Measurements from ENCODE around the gene GIPC3. TPM values are rescaled to one million over a fixed set of nuclear protein-coding genes. Genes with fewer than 3 reads are reported as not detected.

The GIPC3 gene
- total RNA-seq, 1 donor = under 0.01 TPM

DNA sequence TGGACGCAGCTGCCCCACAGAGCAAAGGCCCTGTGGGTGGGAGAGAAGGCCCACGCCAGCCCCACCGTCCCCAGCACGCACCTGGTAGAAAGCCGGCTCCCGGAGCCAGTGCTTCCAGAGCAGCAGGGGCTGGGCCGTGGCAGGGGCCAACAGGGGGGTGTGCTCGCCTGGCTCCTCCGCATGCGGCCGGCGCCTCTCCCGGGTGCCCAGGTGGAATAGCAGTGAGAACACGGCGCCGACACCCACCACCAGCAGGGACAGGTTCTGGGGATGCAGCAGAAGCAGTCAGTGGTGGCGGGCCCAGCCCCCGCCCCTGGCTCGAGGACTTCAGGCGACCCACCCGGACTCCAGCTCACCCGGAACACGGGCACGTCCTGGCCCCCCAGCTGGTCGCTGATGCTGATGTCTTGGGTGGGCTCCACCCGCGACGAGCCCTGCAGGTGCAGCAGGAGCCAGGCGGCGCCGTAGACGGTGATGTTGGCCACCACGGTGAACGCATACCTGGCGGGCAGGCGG lies 37.5 kb upstream of the GIPC3 start:
- TF ChIP-seq, protein P1, sequence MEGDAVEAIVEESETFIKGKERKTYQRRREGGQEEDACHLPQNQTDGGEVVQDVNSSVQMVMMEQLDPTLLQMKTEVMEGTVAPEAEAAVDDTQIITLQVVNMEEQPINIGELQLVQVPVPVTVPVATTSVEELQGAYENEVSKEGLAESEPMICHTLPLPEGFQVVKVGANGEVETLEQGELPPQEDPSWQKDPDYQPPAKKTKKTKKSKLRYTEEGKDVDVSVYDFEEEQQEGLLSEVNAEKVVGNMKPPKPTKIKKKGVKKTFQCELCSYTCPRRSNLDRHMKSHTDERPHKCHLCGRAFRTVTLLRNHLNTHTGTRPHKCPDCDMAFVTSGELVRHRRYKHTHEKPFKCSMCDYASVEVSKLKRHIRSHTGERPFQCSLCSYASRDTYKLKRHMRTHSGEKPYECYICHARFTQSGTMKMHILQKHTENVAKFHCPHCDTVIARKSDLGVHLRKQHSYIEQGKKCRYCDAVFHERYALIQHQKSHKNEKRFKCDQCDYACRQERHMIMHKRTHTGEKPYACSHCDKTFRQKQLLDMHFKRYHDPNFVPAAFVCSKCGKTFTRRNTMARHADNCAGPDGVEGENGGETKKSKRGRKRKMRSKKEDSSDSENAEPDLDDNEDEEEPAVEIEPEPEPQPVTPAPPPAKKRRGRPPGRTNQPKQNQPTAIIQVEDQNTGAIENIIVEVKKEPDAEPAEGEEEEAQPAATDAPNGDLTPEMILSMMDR (IDR thresholded peaks at IDR 0.05; ENCODE audit: extremely low read depth, low read depth, low read length) = no peak
- no peak overlapping the region for H3K4me2 ChIP-seq (ENCODE audit: insufficient read depth, low read length)
- peaks cover 3% of the 10 kb centered on the region for H3K4me1 ChIP-seq (ENCODE audit: insufficient read depth, low read length)
- peak; percentile 75 for DNase-seq (ENCODE audit: insufficient read length, low spot score, missing footprints)
- H3K27ac ChIP-seq (ENCODE audit: low read depth, low read length) = no peak overlapping the region
- H3K27me3 ChIP-seq (ENCODE audit: insufficient read depth, low read length) = no peaks in the 10 kb centered on the region
- H2AFZ ChIP-seq (ENCODE audit: low read length) = no peak overlapping the region
- no peaks in the 10 kb centered on the region for H3K9me3 ChIP-seq (ENCODE audit: low read depth, low read length)
- H4K20me1 ChIP-seq (ENCODE audit: insufficient read depth, low read length) = peaks cover 13% of the 10 kb centered on the region
- H3K4me3 ChIP-seq (ENCODE audit: insufficient read depth, low read length) = no peak overlapping the region
- H3K36me3 ChIP-seq (ENCODE audit: insufficient read depth, low read length) = peaks cover 12% of the 10 kb centered on the region
- peaks cover 19% of the 10 kb centered on the region for H3K79me2 ChIP-seq (ENCODE audit: insufficient read depth, low read length)

DNA sequence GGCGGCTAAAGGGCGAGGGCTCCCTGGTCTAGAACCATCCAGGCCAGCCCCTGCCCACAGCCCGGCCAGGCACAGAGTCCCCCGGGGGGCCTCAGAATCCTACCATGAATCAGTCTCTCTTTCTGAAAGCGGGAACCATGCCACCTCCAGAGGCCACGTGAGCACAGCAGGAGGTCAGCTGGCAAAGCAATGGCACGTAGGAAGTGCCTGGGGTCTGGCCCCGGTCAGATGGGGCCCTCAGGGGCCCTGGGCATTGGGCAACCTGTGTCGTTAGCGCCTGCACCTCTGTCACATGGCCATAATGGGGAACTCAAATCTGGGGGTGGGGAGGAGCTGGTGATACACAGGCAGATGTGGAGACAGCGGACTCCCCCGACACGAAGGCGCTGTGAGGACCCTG lies 36.7 kb upstream of the GIPC3 start:
- Histone ChIP-seq H4K20me1 (ENCODE audit: insufficient read depth, low read length) (peaks cover 13% of the 10 kb centered on the region), H3K36me3 (ENCODE audit: insufficient read depth, low read length) (peaks cover 12% of the 10 kb centered on the region), H2AFZ (ENCODE audit: low read length) (no peak overlapping the region), H3K4me2 (ENCODE audit: insufficient read depth, low read length) (no peak overlapping the region), H3K4me3 (ENCODE audit: insufficient read depth, low read length) (no peak overlapping the region), H3K27me3 (ENCODE audit: insufficient read depth, low read length) (no peaks in the 10 kb centered on the region), H3K4me1 (ENCODE audit: insufficient read depth, low read length) (peaks cover 3% of the 10 kb centered on the region), H3K27ac (ENCODE audit: low read depth, low read length) (no peak overlapping the region), H3K9me3 (ENCODE audit: low read depth, low read length) (no peaks in the 10 kb centered on the region), H3K79me2 (ENCODE audit: insufficient read depth, low read length) (peaks cover 24% of the 10 kb centered on the region)
- peak; percentile 72 for DNase-seq (ENCODE audit: insufficient read length, low spot score, missing footprints)
- TF ChIP-seq, protein P1 (IDR thresholded peaks at IDR 0.05; ENCODE audit: extremely low read depth, low read depth, low read length) = no peak

DNA sequence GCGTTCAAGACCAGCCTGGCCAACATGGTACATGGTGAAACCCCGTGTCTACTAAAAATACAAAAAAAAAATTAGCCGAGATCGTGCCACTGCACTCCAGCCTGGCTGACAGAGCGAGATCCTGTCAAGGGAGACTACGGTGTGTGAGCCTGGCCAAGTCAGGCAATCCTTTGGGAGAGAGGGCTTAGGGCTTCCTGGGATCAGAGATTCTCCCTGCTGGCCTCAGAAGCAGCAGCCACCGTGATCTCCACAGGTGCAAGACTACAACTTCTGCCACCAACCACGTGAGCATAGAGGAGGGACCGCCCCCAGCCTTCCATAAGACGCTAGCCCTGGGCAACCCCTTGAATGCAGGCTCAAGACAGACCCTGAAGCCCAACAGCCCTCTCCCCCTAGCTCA lies 35.5 kb upstream of the GIPC3 start:
- Histone ChIP-seq H3K4me3 (ENCODE audit: insufficient read depth, low read length) (no peak overlapping the region), H4K20me1 (ENCODE audit: insufficient read depth, low read length) (peaks cover 13% of the 10 kb centered on the region), H3K27ac (ENCODE audit: low read depth, low read length) (no peak overlapping the region), H2AFZ (ENCODE audit: low read length) (no peak overlapping the region), H3K4me2 (ENCODE audit: insufficient read depth, low read length) (no peak overlapping the region), H3K27me3 (ENCODE audit: insufficient read depth, low read length) (no peaks in the 10 kb centered on the region), H3K9me3 (ENCODE audit: low read depth, low read length) (no peaks in the 10 kb centered on the region), H3K79me2 (ENCODE audit: insufficient read depth, low read length) (peaks cover 33% of the 10 kb centered on the region), H3K36me3 (ENCODE audit: insufficient read depth, low read length) (peaks cover 12% of the 10 kb centered on the region), H3K4me1 (ENCODE audit: insufficient read depth, low read length) (peaks cover 3% of the 10 kb centered on the region)
- peak; percentile 81 for DNase-seq (ENCODE audit: insufficient read length, low spot score, missing footprints)
- TF ChIP-seq, protein P1 (IDR thresholded peaks at IDR 0.05; ENCODE audit: extremely low read depth, low read depth, low read length) = no peak

DNA sequence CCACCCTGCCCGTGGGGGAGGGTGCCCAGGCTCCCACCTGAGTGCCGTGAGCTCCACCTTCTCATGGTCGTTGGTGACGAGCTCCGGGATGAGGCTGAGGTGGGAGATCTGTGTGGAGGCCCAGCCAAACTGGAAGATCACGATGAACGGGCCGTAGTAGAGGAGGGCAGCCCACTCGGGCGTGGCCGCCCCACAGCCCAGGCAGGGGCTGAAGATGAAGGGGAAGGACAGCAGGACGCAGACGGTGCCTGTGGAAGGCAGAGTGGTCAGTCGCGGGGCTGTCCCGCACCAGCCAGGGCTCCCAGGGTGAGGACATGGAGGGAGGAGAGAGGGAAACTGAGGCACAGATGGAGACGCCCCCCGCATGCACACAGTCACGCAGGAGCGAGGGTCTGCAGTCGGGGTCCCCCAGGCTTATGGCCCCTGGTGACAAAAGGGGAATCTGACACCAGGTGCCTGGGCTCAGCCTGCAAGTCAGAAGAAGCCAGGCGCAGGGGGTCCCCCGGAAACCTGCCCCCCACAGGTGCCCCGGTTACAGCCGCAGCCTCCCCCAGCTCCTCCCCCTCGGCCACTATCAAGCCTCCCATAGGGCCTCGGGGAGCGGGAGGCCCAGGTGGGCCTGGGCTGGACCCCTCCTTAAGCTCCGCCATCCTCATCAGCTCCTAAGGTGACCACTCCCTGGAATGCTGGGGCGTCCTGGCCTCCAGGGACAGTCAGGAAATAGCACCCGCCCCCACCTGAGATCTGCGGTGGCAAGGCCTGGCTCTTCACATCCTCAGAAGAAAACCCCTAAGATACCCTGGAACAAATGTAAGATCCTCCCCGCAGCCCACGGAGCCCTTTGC lies 34.1 kb upstream of the GIPC3 start:
- TF ChIP-seq, protein P1 (IDR thresholded peaks at IDR 0.05; ENCODE audit: extremely low read depth, low read depth, low read length) = no peak
- peak; percentile 58 for DNase-seq (ENCODE audit: insufficient read length, low spot score, missing footprints)
- Histone ChIP-seq H3K4me2 (ENCODE audit: insufficient read depth, low read length) (no peak overlapping the region), H3K4me3 (ENCODE audit: insufficient read depth, low read length) (no peak overlapping the region), H3K79me2 (ENCODE audit: insufficient read depth, low read length) (peaks cover 46% of the 10 kb centered on the region), H3K9me3 (ENCODE audit: low read depth, low read length) (no peaks in the 10 kb centered on the region), H3K4me1 (ENCODE audit: insufficient read depth, low read length) (peaks cover 6% of the 10 kb centered on the region), H3K27ac (ENCODE audit: low read depth, low read length) (no peak overlapping the region), H4K20me1 (ENCODE audit: insufficient read depth, low read length) (peaks cover 18% of the 10 kb centered on the region), H3K36me3 (ENCODE audit: insufficient read depth, low read length) (peaks cover 9% of the 10 kb centered on the region), H3K27me3 (ENCODE audit: insufficient read depth, low read length) (no peaks in the 10 kb centered on the region), H2AFZ (ENCODE audit: low read length) (no peak overlapping the region)
